HG03175 (cell line): ENCODE data around the gene ADARB1.

Source experiments
- ATAC-seq: cut with Tn5 transposase; IDR thresholded peaks from one replicate; pipeline ENCODE4 v1.9.1; 2021; ENCODE audit warnings: mild to moderate bottlenecking, moderate library complexity; ENCODE audit not compliant: unreplicated experiment

Gene ADARB1

DNA sequence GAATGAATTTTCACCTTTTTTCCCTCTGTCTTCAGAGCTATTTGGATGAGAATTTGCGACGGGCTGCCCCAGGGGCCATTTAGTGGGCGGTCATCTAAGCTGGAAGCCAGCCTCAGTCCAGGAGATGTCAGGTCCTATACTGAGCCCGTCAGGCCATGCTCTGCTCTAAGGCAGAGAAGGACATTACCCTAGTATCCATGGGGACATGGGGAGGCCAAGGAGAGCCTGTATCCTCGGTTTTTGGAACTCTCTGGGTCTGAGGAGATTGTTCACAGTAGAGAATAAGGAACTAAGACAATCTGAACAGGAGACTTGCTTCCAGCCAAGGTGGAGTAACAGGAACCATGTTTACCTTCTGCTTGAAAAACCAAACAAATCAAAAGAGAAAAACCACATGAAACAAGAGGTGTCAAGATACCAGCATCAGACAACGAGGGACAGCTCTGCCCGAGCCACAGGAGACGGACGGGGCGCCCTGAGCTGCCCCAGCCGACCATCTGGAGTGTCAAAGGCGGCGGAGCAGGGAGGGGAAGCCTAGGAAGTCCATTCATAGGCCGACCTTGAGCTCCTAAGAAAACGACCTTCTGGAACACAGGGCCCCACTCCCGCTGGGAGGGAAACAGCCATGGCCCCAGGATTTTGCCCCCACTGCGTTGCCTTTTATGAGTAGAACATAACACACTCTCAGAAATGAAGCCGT lies 20.0 kb upstream of the ADARB1 start:
- no peak for ATAC-seq

DNA sequence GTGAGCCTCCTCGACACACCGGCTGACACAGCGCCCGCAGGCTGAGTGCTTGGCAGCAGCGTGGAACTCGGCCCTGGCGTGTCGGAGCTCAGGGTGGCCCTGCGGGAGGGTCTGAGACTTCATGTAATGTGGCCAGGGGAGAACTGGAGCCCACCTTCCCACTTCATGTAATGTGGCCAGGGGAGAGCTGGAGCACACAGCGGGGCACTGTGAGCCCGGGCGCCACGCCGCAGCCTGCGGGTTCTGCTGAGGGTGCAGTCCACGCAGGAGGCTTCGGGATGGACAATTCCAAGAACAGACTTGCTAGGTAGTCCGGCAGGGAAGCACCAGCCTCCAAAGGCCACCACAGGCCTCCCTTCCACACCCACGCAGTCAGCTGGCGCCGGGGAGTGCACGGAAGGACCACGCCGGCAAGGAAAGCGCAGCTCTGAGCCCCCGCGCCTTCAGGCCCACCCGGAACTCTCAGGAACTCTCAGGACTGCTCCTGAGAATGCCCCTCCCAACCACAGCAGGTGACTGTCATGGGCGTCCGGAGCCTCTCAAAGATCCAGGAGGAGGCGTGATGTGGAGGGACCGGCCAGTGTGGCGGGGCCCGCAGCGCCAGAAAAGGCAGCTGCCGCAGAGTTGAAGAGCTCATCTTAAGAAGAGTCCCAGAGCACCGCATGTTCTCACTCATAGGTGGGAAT lies 19.3 kb upstream of the ADARB1 start:
- no peak for ATAC-seq

DNA sequence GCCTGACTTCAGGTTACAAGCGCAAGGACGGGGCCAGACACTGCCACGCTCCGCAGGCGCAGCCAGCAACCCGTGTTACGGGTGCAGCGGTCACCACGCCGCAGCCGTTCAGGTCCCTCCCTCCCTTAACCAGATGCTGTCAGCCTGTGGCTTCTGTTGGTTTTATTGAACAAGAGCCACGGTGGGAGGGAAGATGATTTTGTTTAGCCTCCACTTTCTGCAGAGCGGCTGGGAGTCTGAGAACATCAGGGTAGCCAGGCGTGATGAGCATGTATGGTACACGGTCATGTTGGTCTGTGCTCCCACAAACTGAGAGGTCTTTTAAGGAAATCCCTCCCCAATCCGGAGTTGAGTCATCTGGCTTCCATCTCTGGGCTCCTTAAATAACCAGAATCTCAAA lies 18.5 kb upstream of the ADARB1 start:
- no peak for ATAC-seq

DNA sequence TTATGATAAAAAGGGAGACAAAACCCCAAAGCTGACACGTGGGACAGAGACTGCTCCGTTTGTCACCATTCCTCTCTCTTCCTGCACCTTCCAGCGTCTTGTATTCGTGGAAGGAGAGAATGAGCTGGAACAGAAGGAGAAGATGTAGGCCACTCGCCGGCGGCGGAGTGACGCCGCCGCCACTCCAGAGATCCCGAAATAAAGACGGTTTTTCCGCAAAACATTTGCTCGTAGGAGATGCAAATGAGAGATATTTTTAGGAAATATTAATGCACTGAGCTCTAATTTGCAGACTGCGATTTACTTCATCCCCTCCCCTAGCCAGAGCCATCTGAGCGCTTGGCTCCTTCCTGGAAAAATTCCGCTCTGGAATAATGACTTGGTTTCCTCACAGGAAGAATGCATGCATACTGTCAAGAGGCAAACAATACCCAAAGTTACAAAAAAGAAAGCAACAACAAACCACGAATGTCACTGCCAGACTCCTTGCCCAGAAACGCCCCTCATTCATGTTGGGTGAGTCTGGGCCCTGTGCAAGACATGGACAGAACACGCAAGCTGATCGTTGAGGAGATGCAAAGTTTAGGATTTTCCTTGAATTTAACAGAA lies 18.0 kb upstream of the ADARB1 start:
- no peak for ATAC-seq

GRCh38 chr21:45056917-45057560 lies 17.3 kb upstream of the ADARB1 start:
- ATAC-seq, result no peak

DNA sequence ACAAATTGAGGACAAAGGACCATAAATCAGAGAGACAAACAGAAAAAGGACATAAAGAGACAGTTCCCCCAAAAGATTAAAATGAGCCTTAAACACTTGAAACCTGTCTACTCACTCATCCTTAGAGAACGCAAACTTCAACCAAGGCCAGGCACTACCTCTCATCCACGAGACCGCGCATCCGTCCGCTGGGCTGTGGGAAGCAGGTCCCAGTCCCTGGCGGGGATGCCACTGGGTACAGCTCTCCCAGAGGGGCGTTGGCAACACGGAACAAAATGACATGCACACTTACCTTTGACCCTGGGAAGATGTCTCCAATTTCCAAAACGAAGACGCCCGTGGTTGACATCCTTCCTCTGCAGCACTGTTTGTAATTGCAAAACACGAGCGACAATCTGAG lies 16.5 kb upstream of the ADARB1 start:
- no peak for ATAC-seq

DNA sequence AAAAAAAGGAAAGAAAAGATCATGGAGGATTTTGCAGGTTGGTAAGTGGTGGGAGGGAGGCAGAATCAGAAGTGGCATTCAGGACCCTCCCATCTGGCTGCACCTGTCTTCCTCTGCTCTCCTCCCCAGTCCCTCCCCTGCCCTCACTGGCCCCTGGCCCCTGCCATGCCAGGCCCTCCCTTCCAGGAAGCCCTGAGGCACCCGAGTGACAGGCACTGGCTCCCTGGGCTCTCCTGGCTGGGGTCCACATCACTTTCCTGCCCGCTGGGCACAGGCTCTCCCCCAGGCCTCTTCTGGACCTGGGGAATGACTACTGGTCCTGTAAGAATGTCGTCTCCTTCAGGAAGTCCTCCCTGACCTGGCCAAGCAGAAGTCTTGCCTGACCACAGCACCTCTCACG lies 15.3 kb upstream of the ADARB1 start:
- no peak for ATAC-seq

GRCh38 chr21:45060089-45060488 lies 14.3 kb upstream of the ADARB1 start:
- no peak for ATAC-seq

DNA sequence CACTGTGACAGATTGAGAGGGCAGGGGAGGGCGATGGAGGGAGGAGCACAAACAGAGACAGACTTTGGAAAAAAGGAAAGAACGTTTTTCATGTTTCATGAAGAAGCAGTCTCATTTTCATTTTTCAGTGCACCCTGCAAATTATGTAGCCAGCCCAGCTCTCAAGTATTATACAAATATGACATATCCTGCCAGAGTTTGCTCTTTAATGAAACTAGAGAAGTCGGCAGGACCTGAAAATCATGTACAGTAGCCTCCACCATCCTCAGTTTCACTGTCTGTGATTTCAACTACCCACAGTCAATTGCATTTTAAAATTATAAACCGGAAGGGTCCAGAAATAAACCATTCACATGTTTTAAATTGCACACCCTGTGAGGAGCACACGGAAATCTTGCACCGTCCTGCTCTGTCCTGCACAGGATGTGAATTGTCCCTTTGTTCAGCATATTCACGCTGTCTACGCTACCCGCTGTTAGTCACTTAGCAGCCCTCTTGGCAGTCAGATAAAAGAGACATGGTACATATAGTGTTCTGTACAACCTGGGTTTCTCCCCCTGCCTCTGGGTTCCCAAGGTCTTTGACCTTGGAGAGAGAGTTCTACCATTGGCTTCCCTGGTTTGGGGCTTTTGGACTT lies 13.6 kb upstream of the ADARB1 start:
- ATAC-seq, result no peak

DNA sequence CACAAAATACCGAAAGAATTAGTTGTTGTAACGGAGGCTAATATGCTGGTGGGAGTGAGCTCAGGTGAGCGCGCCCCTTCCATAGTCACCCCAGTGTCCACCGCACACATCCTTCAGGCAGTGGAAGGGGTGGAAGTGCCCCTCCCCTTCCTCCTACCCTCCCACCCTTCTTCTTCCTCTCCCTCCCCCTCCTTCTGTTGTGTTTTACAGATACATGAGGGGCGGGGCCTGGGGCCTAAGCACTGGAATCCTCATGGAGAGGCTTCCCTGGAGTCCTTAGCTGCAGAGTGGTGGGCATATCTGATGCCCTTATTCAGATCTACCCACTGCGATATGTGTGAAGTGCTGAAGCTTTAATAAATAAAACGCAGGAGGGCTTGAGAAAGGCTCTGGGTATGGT lies 10.3 kb upstream of the ADARB1 start:
- no peak for ATAC-seq

DNA sequence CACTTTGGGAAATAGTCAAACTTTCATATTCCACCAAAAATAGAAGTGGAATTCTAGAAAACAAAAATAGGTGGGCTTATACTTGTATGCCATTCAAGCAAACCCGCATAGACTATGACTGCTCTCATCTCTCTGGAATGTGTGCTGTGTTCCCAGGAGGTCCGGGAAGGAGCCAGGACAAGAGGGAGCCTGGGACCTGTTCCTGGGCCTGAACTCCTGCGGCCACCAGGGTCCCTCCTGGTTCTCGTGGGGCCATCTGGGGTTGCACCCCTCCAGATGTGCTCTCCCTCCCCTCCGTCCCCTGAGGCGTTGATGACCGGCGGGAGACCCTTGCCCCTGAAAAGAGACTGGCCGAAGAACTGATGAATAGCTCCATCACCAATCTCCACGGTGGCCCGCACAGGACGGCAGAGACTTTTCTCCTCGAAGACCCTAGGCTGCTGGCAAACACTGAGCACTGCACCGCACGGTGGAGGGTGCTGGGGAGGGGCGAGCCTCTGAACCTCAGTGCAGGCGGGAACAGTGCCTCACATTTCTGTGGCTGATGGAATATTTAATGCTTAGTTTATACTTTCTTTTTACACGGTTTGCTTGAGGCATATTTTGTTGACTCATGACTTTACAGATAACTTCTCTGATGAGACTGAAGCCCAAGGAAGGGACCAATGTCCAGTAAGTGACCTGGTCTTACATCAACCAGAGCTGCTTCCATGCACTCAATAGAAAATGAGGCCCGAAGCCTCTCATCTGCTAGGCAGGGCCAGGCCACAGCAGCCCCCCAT lies 9.6 kb upstream of the ADARB1 start:
- no peak for ATAC-seq

DNA sequence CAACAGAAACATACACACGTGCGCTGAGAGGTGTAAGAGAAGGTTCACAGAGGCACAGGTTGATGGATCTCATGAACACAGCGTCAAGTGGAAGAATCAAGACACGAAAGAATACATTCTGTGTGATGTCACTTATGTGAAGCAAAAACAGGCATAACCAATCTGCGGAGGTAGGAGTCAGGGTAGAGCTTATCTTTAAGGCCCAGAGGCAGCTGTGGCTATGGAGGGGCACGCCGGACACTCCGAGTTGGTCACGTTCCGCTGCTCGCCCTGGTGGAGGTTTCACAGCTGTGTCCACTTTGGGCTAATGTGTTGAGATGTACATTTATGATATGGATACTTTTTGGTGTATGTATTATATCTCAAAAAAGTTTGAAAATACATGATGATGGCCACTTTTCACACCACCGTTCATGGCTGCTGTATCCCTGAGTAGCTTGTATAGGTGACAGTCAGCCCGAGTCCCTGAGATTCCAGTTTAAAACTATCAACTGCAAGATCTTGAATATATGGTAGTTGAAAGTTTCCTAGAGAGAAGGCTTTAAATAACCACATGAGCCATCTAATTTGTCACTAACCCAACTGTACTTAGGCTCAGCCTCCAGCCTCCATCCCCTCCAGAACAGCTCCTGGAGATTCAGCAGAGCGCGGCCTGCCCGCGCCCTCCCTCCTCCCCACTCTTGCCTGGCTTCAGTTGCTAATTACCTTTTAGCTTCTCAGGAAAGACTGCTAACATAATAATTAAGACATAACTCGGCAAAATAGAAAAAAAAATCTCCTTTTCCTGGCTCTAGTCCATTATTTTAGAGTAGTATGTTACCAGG lies 6.7 kb upstream of the ADARB1 start:
- no peak for ATAC-seq

DNA sequence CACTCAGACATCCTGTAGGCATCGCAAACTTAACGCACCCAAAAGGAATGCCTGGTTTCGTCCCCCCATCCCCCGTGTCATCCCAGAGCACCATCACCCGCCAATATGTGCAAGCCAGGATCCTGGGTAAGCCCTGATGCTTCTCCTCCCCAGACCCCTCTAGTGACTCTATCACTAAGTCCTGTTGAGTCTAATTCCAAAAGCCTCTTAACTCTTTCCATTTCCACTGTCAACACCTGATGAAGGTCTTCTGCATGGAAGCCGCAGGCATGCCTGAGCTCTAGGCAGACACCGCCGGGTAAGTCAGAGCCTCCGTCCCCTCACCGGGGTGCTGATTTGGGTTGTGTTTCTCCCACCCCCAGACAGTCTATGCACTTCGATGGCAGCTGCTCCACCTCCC lies 5.3 kb upstream of the ADARB1 start:
- no peak for ATAC-seq

- no peak for ATAC-seq
Observed at GRCh38 chr21:45069711-45070110, 4.7 kb upstream of the ADARB1 start.

GRCh38 chr21:45071078-45071873 lies 3.1 kb upstream of the ADARB1 start:
- ATAC-seq, result no peak

- ATAC-seq, result no peak
Observed at GRCh38 chr21:45071874-45072737, 2.3 kb upstream of the ADARB1 start.

DNA sequence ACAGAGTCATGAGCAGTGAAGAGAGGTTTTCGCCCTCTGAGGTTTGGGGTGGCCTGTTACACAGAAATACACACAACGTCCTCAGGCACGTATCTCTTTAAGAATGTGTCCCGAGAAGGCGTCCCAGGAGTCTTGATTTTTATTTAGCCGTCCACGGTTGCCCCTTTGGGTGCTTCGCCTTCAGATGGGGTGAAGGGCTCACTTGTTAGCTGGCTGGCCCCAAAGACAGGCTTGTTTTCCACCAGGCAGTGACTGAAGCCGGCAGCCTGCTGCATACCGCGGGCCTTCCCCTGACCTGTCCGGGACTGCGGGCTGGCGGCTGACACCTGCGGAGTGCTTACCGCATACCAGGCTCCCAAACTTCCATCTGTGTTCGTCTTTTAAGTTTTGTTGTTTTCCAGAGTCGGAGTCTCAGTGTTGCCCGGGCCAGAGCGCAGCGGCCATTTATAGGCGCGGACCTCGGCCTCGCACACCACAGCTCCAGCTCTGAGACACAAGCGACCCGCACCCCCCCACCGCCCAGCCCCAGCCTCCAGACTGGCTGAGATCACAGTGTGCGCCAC lies 1.6 kb upstream of the ADARB1 start:
- ATAC-seq, result no peak
